Breast epithelium (tissue), 3 donors: ENCODE measurements around the gene SMIM13.

Experiments
- POLR2A ChIP-seq: fragments of 450-650 bp; IDR thresholded peaks from one replicate; pipeline ENCODE4 v1.6.1; 2016; ENCODE audit warnings: antibody characterized with exemption, mild to moderate bottlenecking, moderate library complexity
- TF ChIP-seq, protein P1 (sequence below), 3 donors: fragments of 450-650 bp; IDR thresholded peaks; one replicate each; pipeline ENCODE4 v1.5.1; 2016 to 2017; ENCODE audit warnings: antibody characterized with exemption in 3 of 3, mild to moderate bottlenecking in 3 of 3, moderate library complexity in 3 of 3

DNA sequence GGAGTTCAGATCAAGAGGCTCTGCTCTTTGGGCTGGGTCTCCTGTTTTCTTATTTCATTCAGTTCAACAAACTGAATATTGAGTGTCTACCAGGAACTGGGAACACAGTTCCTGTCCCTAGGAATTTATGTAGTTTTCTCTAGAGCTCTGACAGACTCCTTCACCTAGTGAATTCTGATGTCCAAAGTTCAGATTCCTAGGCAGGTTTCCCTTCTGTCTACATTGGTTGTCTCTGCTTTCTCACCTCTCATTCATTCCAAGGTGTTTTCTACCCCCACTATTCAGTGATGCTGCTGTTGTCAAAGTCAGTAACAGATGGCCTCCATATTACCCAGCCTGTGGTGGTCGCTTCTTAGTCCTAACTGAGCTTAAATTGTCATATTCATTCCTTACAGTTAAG, 4.4 kb downstream of the SMIM13 start:
- TF ChIP-seq, protein P1, sequence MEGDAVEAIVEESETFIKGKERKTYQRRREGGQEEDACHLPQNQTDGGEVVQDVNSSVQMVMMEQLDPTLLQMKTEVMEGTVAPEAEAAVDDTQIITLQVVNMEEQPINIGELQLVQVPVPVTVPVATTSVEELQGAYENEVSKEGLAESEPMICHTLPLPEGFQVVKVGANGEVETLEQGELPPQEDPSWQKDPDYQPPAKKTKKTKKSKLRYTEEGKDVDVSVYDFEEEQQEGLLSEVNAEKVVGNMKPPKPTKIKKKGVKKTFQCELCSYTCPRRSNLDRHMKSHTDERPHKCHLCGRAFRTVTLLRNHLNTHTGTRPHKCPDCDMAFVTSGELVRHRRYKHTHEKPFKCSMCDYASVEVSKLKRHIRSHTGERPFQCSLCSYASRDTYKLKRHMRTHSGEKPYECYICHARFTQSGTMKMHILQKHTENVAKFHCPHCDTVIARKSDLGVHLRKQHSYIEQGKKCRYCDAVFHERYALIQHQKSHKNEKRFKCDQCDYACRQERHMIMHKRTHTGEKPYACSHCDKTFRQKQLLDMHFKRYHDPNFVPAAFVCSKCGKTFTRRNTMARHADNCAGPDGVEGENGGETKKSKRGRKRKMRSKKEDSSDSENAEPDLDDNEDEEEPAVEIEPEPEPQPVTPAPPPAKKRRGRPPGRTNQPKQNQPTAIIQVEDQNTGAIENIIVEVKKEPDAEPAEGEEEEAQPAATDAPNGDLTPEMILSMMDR (IDR thresholded peaks at IDR 0.05) = no peak
- no peak for TF ChIP-seq POLR2A
